ENCODE data around the gene PPM1H.

GRCh38 chr12:62957233-62957953, 22.4 kb upstream of the PPM1H start:
- TF ChIP-seq CREB1 (IDR thresholded peaks at IDR 0.05; ENCODE audit: low read depth) = no peak
- TF ChIP-seq MAX (IDR thresholded peaks at IDR 0.05) = no peak
- no peak for TF ChIP-seq CEBPB (IDR thresholded peaks at IDR 0.05)
- TF ChIP-seq EP300 (IDR thresholded peaks at IDR 0.05; ENCODE audit: borderline replicate concordance) = no peak
- TF ChIP-seq TEAD4 (IDR thresholded peaks at IDR 0.05) = no peak
- TF ChIP-seq YY1 (IDR thresholded peaks at IDR 0.05; ENCODE audit: low read depth) = no peak
- no peak for TF ChIP-seq RAD21 (IDR thresholded peaks at IDR 0.05; ENCODE audit: low read depth)
- no peak for TF ChIP-seq EGR1 (IDR thresholded peaks at IDR 0.05)
- no peak for TF ChIP-seq NFIC (IDR thresholded peaks at IDR 0.05)
- TF ChIP-seq FOXM1 (IDR thresholded peaks at IDR 0.05; ENCODE audit: borderline replicate concordance, low read depth) = no peak
- no peak for TF ChIP-seq ZBTB7A (IDR thresholded peaks at IDR 0.05; ENCODE audit: low read depth)
- TF ChIP-seq, protein P1, sequence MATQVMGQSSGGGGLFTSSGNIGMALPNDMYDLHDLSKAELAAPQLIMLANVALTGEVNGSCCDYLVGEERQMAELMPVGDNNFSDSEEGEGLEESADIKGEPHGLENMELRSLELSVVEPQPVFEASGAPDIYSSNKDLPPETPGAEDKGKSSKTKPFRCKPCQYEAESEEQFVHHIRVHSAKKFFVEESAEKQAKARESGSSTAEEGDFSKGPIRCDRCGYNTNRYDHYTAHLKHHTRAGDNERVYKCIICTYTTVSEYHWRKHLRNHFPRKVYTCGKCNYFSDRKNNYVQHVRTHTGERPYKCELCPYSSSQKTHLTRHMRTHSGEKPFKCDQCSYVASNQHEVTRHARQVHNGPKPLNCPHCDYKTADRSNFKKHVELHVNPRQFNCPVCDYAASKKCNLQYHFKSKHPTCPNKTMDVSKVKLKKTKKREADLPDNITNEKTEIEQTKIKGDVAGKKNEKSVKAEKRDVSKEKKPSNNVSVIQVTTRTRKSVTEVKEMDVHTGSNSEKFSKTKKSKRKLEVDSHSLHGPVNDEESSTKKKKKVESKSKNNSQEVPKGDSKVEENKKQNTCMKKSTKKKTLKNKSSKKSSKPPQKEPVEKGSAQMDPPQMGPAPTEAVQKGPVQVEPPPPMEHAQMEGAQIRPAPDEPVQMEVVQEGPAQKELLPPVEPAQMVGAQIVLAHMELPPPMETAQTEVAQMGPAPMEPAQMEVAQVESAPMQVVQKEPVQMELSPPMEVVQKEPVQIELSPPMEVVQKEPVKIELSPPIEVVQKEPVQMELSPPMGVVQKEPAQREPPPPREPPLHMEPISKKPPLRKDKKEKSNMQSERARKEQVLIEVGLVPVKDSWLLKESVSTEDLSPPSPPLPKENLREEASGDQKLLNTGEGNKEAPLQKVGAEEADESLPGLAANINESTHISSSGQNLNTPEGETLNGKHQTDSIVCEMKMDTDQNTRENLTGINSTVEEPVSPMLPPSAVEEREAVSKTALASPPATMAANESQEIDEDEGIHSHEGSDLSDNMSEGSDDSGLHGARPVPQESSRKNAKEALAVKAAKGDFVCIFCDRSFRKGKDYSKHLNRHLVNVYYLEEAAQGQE (IDR thresholded peaks at IDR 0.05; ENCODE audit: low read depth) = no peak
- TF ChIP-seq TCF12 (IDR thresholded peaks at IDR 0.05; ENCODE audit: low read depth) = no peak
- no peak for TF ChIP-seq TAF1 (IDR thresholded peaks at IDR 0.05; ENCODE audit: low read depth)

Data from Ishikawa (cell line).